Measurements from ENCODE around the gene PRKCH.

PRKCH gene

GRCh38 chr14:61536661-61537562 is 215.5 kb downstream of the PRKCH start:
- no peak for DNase-seq

GRCh38 chr14:61537563-61538463 is 216.4 kb downstream of the PRKCH start:
- no peak for DNase-seq

DNA sequence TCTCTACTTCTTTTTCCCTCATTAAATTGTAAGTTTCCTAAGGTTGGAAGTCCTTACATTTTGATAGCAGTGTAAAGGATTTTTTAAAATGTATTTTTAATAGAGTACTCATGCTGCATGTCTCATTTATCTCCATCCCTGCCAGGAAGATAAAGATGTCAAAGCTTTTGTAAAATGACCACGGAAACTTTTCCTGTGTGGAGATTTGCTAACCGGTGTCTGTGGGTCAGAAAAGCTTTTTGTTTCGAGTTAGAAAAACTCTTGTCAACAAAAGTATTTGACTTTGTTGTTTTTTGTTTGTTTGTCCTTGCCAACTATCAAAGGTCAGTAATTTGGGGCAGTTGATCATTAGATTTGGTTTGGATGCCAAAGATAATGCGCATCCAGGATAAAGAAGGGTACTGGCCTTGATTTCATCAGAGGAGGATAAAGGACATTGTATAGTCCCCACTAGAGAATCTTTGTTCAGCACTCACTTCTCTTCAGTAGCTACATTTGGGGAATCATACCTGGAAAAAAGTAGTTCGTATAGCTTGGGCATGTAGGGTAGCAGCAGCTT is 217.2 kb downstream of the PRKCH start:
- no peak for DNase-seq

GRCh38 chr14:61539631-61540030 is 218.3 kb downstream of the PRKCH start:
- no peak for DNase-seq

DNA sequence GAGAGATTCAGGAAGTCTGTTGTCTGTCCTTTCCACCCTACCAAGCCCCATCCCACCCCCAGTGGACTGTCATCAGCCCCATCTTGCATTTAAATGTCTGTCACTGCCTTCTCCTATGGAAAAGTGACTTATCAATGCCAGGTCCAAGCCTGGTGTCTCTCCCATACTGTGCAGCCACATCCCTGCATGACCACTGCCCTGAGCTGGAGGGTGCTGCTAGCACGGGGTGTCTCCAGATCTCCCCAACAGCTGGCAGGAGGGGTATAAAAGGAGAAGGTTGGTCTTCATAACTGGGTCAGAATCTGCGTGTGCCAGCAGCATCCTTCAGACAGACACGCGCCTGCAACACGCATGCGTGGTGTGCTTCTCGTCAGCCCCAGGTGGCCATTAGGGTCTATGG is 219.6 kb downstream of the PRKCH start:
- DNase-seq: no peak

GRCh38 chr14:61542848-61543790 is 221.7 kb downstream of the PRKCH start:
- DNase-seq: no peak

DNA sequence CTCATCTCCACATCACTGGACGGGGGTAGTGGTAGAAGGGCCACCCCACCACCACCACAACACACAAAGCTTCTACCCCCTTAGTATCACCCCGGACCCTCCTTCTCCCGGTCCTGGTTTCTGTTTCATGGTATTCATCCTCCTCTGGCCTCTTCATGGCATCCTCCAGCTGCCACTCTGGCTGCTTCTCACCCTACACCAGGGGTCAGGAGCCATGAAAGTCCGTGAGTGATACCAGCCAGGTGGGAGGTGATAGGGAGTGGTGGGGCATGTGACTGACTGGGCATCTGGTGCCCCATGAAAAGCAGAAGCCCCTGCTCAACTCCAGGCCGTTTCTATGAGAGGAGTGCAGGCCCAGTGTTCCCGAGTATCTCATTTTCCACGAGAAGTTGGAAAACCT is 222.6 kb downstream of the PRKCH start:
- DNase-seq: no peak

- no peak for DNase-seq
Measured at GRCh38 chr14:61544448-61545330, 223.3 kb downstream of the PRKCH start.

GRCh38 chr14:61545726-61546455 is 224.5 kb downstream of the PRKCH start:
- no peak for DNase-seq

GRCh38 chr14:61547186-61548069 is 226.0 kb downstream of the PRKCH start:
- no peak for DNase-seq

DNA sequence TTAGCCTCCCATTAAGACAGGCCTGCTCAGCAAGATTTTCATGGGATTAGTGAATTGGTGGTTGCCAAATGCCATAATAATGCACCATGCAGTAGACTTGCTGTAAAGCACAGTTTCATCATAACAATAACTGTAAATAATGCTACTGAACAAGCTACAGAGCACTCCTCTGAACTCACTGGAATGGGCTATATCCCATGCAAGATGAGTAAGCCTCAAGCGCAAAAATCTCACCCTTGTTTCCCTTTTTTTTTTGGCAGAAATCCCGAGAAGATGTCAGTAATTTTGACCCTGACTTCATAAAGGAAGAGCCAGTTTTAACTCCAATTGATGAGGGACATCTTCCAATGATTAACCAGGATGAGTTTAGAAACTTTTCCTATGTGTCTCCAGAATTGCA is 228.0 kb downstream of the PRKCH start:
- no peak for DNase-seq

GRCh38 chr14:61551384-61551783 is 230.0 kb downstream of the PRKCH start:
- DNase-seq: no peak

- DNase-seq: no peak
Measured at GRCh38 chr14:61552241-61552640, 230.9 kb downstream of the PRKCH start.

DNA sequence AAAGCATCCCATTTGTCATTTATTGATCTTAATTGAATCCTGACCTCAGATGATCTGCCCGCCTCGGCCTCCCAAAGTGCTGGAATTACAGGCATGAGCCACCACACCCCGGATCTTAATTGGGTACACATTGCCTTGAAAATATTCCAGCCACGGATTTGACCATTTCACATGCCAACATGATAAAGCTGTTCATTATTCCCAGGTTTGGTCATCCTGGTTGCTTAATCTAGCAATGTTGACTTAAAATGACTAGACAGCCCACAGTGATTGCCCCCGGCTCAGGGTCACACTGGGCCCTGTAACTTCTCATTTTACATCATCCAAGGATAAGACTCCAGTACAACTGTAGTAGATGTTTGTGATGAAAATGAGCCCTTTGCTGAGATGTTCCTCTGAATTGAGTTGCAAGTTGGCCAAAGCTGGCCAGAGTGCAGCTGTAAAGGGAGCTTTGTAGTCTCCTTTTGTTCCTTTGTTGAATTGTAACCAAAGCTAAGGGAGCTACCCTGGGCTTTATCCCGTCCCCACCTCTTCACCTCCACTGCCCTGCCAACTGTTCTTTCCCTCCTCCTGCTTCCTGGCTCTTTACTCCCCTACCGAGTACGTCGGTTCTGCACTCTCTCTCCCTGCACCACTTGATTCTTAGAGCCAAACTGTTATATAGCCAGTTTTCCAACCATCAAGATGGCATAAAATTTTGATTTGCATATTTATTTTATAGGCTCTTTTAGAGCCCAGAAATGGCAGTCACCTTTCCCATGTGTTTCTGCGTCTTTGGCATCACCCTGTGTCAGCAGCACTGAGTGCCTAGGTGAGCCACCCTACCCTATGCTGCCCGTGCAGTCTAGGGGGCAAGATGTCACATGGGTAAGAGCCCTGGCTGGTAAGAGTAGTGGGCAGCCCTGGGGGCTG is 232.6 kb downstream of the PRKCH start:
- no peak for DNase-seq

- no peak for DNase-seq
Measured at GRCh38 chr14:61555056-61555838, 233.9 kb downstream of the PRKCH start.

DNA sequence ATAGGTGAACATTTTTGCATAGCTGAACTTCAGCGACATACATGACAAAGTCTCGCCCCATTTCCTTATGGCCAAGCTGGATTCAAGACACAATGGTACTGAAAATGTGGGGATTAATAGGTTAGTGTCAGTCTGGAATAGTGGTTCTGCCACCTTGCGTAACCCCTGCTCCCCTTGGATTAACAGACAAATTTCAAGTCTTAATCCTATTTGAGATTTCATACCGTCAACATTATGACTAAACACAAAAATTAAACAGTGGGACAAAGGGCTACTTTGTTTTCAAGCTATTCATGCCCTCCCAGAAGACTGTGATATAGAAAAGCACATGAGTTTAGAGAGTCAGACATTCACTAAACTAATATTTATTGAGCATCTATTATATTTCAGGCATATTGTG is 235.1 kb downstream of the PRKCH start:
- DNase-seq: no peak

DNA sequence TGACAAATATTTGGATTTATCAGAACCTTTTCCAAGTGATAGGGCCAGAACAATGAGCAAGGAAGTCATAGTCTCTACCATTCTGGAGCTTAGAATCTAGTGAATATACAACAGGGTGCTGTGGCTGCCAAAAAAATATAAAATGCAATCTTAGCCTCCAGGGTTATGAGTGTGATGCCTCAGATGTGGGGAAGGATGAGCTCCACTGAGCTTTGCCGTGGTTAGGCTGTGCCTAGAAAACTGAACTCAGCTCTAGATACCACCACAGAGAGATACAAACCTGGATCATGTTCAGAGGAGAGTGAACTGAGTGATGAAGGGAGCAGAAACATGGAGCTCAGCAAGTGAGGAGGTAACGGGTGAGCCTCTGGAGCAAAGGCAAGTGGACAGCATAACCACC is 235.9 kb downstream of the PRKCH start:
- DNase-seq: no peak

Measured in effector CD8-positive, alpha-beta T cell (primary cell).